HG02763 (cell line): ENCODE results near the gene HOXC5.

ENCODE experiments used
- ATAC-seq: cut with Tn5 transposase; IDR thresholded peaks from one replicate; pipeline ENCODE4 v1.9.1; 2021; ENCODE audit warnings: mild to moderate bottlenecking, moderate library complexity; ENCODE audit not compliant: unreplicated experiment

HOXC5 gene

GRCh38 chr12:54045401-54045800 lies 12.6 kb downstream of the HOXC5 start:
- no peak for ATAC-seq

- ATAC-seq = no peak
Observed at GRCh38 chr12:54045868-54046521, 13.1 kb downstream of the HOXC5 start.

DNA sequence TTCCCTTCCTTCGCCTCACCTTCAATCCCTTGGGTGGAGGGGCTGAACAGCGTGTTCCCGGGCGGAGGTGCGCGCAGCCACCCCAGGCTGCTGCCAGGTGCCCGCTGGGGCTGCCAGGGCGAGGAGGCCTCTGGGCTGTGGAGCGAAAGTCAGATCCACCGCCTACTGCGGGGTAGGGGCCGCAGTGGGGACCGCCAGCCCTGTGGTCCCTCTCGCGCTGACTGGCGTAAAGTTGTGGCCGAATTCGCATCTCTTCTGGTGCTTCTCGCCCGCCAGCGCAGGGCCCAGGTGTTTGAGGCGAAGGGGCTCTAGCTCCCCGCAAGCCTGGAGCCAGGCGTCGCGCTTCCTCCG lies 13.9 kb downstream of the HOXC5 start:
- no peak for ATAC-seq

- no peak for ATAC-seq
Observed at GRCh38 chr12:54047160-54047963, 14.5 kb downstream of the HOXC5 start.

- no peak for ATAC-seq
Observed at GRCh38 chr12:54047964-54048303, 15.1 kb downstream of the HOXC5 start.

- ATAC-seq = no peak
Observed at GRCh38 chr12:54048406-54049093, 15.7 kb downstream of the HOXC5 start.

GRCh38 chr12:54049108-54049507 lies 16.3 kb downstream of the HOXC5 start:
- no peak for ATAC-seq

- no peak for ATAC-seq
Observed at GRCh38 chr12:54050482-54050810, 17.6 kb downstream of the HOXC5 start.

DNA sequence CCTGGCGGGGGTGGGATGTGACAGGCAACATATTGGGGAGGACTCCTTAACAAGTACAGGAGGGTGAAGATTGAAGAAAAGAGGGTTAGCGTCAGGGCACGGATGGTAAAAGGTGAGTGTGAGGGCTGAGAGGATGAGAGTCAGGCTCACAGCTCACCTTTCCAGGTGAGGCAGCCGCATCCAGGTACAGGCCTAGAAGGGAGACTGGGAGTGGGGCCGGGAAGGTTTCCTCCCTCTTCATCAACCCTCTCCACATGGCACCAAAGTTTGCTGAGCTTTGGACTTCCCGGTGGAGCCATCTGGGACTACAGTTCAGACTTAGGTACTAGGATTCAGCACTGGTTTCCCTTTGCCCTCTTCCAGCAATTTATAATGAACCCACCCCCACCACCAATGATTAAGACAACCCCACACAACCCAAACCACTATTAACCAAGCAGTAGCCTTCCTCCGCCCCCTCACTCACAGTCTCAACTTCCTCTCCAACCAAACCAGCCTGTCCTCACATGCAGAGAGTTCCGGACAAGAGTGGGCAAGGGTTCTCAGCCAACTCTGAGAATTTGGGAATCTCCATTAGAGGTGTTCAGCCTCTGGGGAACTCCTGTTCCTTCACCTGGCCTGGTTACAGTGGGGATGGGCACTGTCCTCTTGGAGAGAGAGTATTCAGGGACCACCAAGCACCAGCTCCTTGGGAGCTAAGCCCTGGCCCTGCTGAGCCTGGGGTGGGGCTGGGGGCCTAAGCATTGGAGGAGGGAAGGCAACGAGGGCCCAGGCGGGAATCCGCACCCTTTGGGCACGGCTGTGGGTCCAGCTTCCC lies 18.4 kb downstream of the HOXC5 start:
- no peak for ATAC-seq

DNA sequence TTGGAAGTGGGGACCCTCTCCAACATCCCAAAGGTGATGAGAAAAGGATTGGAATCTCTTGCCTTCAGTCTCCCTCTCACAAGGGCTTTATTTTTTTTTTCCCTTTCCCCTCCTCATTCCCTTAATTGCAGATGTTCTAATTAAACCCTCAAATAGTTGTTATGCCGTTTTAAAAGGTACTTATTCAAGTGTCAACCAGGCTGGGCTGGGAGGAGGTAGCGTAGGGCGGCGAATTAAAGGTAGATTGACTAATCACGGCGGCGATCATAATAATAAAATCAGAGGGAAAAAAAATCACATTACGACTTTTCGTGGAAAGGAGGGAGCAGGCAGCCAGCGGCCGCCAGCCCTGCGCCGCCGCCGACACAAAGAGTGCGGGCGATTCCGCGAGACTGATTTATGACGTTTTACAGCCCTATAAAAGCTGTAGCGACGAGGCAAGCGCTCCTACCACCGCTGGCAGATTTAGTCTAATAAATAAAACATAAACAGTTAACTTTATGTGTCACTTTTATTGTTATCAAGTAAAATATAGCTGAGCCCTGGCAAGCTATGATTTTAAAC lies 19.1 kb downstream of the HOXC5 start:
- no peak for ATAC-seq

DNA sequence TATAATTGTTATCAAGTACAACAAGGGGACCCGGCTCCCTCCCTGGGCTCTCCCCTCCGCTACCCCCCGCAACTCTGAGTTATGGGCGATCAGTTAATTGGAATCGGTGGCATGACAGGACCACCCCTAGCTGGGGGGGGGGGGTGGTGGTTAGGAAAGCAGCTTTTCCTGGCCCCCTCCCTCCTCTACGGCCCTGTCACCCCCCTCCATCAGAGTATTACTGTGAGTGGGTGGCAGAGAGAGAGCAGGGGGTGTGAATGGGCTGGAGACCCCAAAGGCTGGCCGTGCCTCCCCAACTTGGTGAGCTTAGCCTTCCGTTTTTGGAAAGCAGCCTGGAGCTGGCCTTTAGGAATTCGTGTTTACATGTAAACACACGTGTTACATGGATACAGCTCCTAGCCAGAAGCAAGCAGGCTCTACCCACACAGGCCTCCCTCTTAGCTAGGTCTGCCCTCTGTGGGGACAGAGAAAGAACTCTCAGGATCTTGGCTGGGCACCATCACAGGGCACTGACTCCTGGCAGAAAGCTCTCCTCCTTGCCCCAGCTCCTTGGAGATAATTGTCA lies 19.7 kb downstream of the HOXC5 start:
- peak; percentile 7 for ATAC-seq

DNA sequence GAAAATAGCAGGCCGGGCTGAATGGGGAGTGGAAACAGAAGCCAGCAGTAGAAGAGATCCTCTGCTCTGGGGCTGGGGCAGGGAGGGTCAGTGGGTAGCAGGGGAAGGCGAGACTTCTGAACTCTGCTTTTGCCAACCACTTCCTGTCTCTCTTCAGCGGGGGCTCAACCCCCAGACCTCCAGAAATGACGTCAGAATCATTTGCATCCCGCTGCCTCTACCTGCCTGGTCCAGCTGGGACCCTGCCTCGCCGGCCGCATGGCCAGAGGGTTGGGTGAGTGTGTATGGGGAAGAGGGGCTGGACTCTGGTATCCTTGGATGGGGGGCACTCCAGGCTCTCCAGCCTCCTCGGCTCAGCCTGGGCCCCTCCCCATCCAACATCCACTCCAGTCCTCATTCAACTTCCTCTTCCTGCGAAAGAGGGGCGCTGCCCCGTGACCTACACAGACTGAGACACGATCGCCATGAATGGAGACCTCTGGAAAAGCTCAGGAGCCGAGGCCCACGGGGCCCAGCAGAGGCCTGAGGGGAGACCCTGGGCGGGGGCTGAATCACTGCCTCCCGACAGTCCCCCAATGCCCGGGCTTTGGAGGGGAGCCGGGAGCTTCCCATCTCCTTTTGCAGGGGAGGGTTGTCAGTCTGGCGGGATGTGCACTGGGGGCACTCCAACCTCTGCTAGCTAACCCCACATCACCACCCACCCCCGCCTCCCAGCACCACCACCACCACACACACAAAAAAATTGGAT lies 20.3 kb downstream of the HOXC5 start:
- peak; percentile 74 for ATAC-seq

GRCh38 chr12:54053751-54054741 lies 21.2 kb downstream of the HOXC5 start, which contains the start of gene HOXC4:
Gene HOXC4 (plus strand): TSS chr12:54053835. CDS start chr12:54053923, 88 bp downstream.
- ATAC-seq = peak; percentile 32

DNA sequence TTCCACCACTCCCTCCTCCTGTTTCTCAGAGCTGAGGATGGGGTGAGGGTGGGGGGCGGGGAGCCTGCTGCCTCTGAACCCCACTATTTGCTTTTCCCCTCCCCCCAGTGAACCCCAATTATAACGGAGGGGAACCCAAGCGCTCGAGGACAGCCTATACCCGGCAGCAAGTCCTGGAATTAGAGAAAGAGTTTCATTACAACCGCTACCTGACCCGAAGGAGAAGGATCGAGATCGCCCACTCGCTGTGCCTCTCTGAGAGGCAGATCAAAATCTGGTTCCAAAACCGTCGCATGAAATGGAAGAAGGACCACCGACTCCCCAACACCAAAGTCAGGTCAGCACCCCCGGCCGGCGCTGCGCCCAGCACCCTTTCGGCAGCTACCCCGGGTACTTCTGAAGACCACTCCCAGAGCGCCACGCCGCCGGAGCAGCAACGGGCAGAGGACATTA lies 21.9 kb downstream of the HOXC5 start:
- no peak for ATAC-seq

GRCh38 chr12:54055552-54055951 lies 22.7 kb downstream of the HOXC5 start:
- ATAC-seq = no peak

DNA sequence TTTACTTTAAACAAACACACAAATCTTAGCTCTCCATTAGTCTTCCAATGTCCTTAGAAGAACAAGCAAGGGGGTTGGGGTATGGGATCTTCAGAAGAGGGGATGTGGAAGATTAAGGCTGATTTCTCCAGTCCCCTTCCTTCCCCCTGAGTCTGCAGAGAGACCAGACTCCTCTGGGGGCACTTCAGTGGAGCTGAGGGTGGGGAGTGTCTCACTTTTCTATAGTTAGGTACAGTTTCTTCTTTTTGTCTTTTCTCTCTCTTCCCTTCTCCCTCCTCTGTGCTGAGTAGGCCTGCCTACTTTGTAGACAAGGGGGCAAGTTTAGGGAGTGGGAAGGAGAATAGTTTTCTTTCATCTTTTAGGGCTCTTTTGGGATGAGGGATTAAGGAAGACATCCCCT lies 23.3 kb downstream of the HOXC5 start:
- no peak for ATAC-seq

GRCh38 chr12:54058128-54058768 lies 25.4 kb downstream of the HOXC5 start:
- no peak for ATAC-seq

DNA sequence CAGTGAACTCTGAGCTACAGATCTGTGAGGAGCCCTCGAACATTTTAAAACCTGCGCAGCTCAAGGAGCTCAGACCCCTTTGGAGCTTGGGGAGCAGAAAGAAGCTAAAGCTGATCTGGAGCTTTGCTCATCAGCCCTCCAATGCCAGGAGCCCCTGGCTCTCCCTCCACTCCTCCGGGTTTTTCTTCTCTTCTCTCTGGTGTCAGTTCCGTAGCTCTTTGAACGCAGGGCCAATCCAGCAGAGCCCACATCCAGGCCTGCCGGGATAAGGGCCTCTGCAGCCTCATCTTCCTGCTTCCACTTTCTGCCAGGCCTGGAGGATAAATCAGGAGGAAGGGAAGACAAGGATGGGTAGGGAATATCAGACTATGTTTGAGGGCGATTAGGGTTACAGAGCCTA lies 26.8 kb downstream of the HOXC5 start:
- ATAC-seq = no peak
